Measurements from ENCODE around the gene RAB1A.

Gene RAB1A

DNA sequence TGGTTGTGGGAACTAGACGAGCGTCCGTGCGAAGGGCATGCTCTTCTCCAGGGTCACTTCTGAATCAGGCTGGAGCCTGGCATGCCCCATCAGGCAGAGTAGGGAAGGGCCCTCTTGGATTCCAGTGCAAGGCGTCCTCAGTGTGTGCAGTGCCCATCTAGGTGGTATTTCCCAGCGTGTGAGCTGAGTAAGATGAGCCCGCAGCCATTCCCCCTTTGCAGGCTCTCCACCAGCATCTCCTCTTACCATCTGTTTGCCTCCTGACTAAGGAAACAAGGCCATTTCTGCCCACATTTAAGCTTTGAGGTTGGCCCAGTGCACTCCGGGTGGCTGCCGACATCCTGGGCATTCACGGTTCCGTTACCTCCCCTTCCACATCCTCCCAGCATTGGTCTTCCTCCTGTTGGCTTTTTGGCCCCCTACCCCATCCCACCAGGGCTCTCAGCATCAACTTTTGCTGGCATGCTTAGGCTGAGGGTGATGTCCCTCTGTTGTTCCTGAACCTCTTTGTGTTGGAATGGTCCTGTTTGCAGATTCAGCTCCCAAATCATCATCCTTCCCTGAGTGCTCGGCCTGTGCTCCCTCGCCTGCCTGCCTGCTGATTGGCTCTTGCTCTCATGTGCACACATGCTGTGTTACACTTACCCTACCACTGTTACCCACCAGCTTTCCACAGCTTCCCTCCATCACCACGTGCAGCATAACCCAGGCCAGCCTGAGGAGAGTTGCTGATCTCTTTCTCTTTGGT lies 61.9 kb downstream of the RAB1A start:
- FAIRE-seq (no peak), DNase-seq (ENCODE audit: insufficient read length, low spot score) (no peak)
- no peak for TF ChIP-seq CTCF (IDR thresholded peaks at IDR 0.05; ENCODE audit: insufficient read depth, missing control alignments)

DNA sequence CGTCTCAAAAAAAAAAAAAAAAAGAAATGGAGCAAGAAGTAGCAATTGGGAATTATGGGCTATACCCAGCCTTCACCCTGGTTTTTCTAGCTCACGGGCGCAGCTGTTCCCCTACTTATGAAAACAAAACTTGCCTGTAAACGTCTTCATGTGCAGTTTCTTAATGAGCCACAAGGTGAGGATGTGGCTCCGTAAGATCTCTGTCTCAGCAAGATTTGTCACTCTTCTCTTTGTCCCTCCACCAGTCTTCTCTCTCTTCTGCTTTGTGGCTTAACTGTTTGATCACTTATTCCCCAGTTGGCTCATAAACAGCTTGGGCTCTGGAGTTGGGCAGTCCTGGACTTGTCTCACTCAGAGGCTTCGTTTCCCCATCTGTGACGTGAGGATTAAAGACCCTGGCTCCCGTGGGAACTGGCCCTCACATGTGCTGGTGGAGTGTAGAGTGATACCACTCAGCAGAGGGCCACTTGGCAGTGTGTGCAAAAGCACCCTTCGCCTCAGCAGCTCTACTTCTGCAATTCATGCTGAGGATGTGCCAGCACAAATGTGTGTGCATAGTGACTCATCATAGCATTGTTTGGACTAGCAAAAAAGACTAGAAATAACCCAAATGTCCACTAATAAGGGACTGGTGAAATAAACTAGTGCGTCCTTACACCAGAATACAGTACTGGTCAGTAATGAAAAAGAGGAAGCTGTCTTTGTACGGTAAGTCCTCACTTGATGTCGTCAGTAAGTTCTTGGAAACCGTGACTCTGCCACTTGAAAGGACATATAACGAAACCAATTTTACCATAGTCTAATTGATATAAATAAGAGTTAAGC lies 65.0 kb downstream of the RAB1A start:
- DNase-seq (ENCODE audit: insufficient read length, low spot score): peak; percentile 38
- peak; percentile 69 for TF ChIP-seq CTCF (IDR thresholded peaks at IDR 0.05; ENCODE audit: insufficient read depth, missing control alignments)
- FAIRE-seq: no peak

DNA sequence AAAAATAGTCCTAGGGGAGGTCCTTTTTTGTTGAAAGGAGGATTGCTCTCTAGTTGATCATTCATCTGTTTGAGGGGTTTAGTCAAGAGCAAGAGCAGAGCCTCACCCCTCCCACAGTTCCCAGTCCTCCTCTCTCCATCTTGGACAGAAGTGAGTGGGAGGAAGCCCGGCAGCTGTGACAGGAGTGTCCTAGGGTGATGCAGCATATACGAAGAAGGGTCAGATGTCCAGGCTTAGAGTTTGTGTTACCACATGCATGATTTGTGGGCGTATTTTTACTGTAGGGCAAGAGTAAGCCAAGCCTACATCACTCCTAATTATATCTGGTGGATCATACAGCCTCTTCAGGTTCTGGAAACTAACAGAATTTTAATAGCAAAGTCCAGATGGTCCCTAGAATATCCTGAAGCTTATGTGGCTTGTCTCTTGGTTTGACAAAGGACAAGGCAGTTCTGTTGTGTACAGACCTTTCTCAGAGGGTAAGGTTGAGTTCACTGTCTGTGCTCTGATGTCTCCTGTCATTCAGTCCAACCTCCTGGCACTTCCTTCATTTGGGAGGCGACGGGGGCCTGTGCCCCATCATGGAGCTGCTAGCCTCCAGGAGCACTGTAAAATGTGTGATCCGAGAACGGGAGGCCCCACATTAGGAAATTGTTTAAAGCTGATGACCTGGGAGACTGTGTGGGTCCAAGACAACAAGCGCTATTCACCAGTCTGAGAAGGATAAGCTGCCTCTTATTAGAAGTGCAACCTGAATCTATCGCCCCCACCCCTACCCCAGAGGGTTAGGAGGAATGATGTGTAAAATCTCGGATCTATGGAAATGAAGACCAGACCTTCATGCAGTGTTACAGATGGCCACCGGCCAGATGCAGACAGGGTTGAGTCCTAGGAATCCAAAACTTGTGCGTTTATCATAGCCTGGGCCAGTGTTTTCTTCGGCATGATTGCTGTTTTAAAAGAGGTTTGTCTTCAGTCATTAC lies 66.8 kb downstream of the RAB1A start:
- TF ChIP-seq CTCF (IDR thresholded peaks at IDR 0.05; ENCODE audit: insufficient read depth, missing control alignments): no peak
- no peak for FAIRE-seq
- DNase-seq (ENCODE audit: insufficient read length, low spot score): no peak

DNA sequence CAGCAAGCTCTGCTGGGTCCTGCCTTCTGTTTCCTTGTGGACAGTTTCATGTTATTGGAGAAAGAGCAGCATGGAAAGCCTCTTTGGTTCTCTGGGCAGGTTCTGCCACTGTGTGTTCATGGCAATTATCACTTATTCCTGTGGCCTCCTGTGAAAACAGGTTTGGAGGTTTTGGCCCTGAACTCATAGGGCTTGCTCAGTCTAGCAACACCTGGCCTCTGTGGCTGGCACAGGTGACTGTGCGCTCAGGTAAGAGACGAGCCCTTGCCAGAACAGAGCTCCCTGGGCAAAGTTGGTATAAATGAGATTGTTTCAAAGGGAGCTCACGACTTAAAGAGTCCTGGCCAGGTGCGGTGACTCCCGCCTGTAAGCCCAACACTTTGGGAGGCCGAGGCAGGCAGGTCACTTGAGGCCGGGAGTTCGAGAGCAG lies 68.0 kb downstream of the RAB1A start:
- no peak for DNase-seq (ENCODE audit: insufficient read length, low spot score)
- FAIRE-seq: no peak
- TF ChIP-seq CTCF (IDR thresholded peaks at IDR 0.05; ENCODE audit: insufficient read depth, missing control alignments): no peak

DNA sequence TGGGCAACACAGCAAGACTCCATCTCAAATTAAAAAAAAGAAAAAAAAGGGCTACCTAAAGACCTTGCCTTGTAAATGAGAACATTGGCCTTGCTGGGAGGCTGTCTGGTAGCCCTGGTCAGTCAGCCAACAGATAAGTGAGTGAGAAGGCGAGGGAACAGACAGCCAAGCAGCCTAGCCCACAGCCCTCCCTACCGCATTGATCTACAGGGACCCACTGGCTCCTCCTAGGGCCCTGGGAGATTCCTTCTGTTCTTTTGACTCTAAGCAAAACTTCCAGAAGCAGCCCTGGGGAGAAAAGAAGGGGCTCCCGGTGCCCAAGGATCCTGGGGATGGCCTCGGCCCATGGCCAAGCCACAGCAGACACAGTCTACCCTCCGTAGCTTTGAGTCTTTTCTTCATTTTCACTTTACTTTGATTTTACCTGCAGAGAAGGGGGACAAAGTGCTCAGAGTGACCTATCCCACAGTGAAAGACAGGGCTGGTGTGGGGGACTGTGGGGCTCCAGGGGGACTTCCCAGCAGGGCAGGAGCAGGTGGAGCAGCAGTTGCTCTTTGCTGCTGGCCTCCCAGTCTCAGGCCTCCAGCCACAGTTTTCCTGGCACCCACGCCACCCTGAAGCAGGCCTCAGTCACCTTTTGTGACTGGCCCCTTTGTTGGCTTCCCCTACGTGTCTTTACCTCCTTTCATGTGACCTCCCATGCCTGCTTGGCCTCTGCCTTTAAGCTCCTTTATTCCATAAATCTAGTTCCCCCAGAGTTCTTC lies 68.6 kb downstream of the RAB1A start:
- TF ChIP-seq CTCF (IDR thresholded peaks at IDR 0.05; ENCODE audit: insufficient read depth, missing control alignments): no peak
- no peak for DNase-seq (ENCODE audit: insufficient read length, low spot score)
- no peak for FAIRE-seq

DNA sequence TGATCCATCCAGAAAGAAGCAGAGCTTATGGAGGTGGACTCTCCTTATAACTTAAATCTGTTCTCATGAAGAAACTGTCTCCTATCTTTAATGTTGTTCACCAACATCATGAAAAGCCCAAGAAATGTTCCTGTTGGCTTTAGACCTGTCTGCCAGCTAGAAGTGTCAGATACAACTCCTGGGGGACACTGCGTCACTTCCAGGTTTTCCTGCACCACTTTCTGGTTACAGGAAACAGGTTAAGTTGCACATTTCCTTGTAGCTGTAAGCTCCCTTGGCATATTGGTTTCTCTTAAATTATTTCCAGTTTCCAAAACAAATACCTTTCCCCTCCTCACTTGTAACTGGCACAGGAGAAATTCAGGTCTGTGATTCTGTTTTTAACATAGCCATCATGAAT lies 70.8 kb downstream of the RAB1A start:
- FAIRE-seq: no peak
- TF ChIP-seq CTCF (IDR thresholded peaks at IDR 0.05; ENCODE audit: insufficient read depth, missing control alignments): no peak
- DNase-seq (ENCODE audit: insufficient read length, low spot score): no peak
